Loucy (cell line): Measurements from ENCODE around the gene RFX6.

Experiments used
- H2AFZ ChIP-seq: fragments of 200-600 bp; sonication (generic); 2 replicates; pipeline ENCODE4 v1.6.0; 2016; ENCODE audit warnings: antibody characterized with exemption, mild to moderate bottlenecking, low read length, moderate library complexity
- H3F3A ChIP-seq: fragments of 200-600 bp; 2 replicates; pipeline ENCODE4 v1.6.0; 2016; ENCODE audit warnings: antibody characterized with exemption, low read depth, mild to moderate bottlenecking
- H3K27me3 ChIP-seq: fragments of 200-600 bp; sonication (generic); 2 replicates; pipeline ENCODE4 v1.6.1; 2014; ENCODE audit warnings: low read length, mild to moderate bottlenecking; ENCODE audit not compliant: insufficient read depth, poor library complexity, severe bottlenecking
- H3K36me3 ChIP-seq: fragments of 200-600 bp; sonication (generic); 2 replicates; pipeline ENCODE4 v1.6.1; 2016; ENCODE audit warnings: low read length; ENCODE audit not compliant: insufficient read depth
- H3K4me1 ChIP-seq: fragments of 200-600 bp; sonication (generic); 2 replicates; pipeline ENCODE4 v1.5.1; 2014; ENCODE audit warnings: low read length, mild to moderate bottlenecking; ENCODE audit not compliant: insufficient read depth, poor library complexity, severe bottlenecking
- H3K4me2 ChIP-seq: fragments of 200-600 bp; sonication (generic); 2 replicates; pipeline ENCODE4 v1.6.0; 2014; ENCODE audit warnings: antibody characterized with exemption, low read length, low read depth, mild to moderate bottlenecking; ENCODE audit not compliant: poor library complexity, severe bottlenecking
- H3K4me3 ChIP-seq: fragments of 200-600 bp; sonication (generic); 2 replicates; pipeline ENCODE4 v1.5.1; 2014; ENCODE audit warnings: low read length, mild to moderate bottlenecking, mixed read lengths; ENCODE audit not compliant: poor library complexity, severe bottlenecking
- H3K79me2 ChIP-seq: fragments of 200-600 bp; sonication (generic); 2 replicates; pipeline ENCODE4 v1.6.1; 2014; ENCODE audit warnings: low read length; ENCODE audit not compliant: insufficient read depth
- H3K9ac ChIP-seq: fragments of 200-600 bp; sonication (generic); 2 replicates; pipeline ENCODE4 v1.6.0; 2014; ENCODE audit warnings: mild to moderate bottlenecking, low read depth, low read length, moderate library complexity; ENCODE audit not compliant: poor library complexity, severe bottlenecking
- H3K9me2 ChIP-seq: fragments of 200-600 bp; sonication (generic); replicated peaks from 2 replicates; pipeline ENCODE4 v1.6.1; 2016; ENCODE audit warnings: low read depth, low read length, mixed read lengths
- H3K9me3 ChIP-seq: fragments of 200-600 bp; sonication (generic); 2 replicates; pipeline ENCODE4 v1.6.1; 2014; ENCODE audit warnings: mild to moderate bottlenecking, antibody characterized with exemption, low read length, low read depth; ENCODE audit not compliant: insufficient read depth
- H4K20me1 ChIP-seq: fragments of 200-600 bp; sonication (generic); 2 replicates; pipeline ENCODE4 v1.6.0; 2014; ENCODE audit warnings: antibody characterized with exemption, low read length, mild to moderate bottlenecking; ENCODE audit not compliant: insufficient read depth, poor library complexity, severe bottlenecking
- EZH2phosphoT487 ChIP-seq: fragments of 200-600 bp; IDR thresholded peaks from 2 replicates; pipeline ENCODE4 v1.6.1; 2018; ENCODE audit warnings: antibody characterized with exemption, mild to moderate bottlenecking, moderate library complexity, borderline replicate concordance
- TF ChIP-seq, protein P1 (sequence below): fragments of 200-600 bp; sonication (generic); conservative IDR thresholded peaks from 2 replicates; pipeline ENCODE4 v1.5.1; 2014; ENCODE audit warnings: mild to moderate bottlenecking, antibody characterized with exemption, low read length

RFX6 gene

DNA sequence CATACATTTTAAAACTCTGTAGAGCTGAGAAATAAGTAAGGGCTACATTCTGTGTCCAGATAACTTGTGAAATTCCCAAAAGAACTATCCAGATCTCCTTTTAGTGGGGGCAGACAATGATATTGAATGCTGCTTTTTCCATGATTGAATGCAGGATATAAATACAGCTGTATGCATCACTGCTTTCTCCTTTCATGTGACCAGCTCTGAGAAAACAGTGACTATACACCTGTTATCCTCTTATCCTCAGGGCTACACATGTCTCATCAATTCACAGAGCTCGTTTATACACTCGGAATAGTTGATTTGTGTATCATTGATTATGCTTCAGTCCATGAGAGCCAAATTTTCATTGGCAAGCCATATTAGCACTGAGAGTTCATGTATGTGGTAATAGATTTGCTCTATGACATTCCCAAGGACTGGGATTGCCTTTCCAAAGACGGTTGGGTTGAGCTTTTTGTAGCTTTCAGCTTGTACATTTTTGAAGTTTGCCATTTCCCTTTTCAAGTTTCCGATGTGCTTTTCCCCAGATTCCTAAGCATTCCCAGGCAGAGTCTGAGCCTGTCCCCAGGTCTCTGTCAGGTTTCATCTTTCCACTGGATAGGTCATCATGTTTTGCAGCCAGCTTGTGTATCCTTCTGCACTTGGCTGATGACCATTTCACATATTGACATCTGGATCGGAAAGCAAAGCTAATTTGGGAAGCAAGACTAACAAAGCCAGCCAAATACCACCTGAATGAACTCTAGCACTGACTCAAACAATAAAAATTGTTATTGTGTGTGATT is 97.7 kb downstream of the RFX6 start:
- Histone ChIP-seq H4K20me1 (no peaks in the 10 kb centered on the region), H3K4me3 (no peak overlapping the region), H3K27me3 (no peaks in the 10 kb centered on the region), H3K4me2 (no peak overlapping the region), H3K9ac (no peak overlapping the region), H3K36me3 (no peaks in the 10 kb centered on the region), H3K79me2 (no peaks in the 10 kb centered on the region), H3K4me1 (no peaks in the 10 kb centered on the region), H3K9me3 (no peaks in the 10 kb centered on the region), H2AFZ (no peak overlapping the region), H3F3A (no peaks in the 10 kb centered on the region), H3K9me2 (no peaks in the 10 kb centered on the region)
- TF ChIP-seq EZH2phosphoT487 = no peak
- TF ChIP-seq, protein P1, sequence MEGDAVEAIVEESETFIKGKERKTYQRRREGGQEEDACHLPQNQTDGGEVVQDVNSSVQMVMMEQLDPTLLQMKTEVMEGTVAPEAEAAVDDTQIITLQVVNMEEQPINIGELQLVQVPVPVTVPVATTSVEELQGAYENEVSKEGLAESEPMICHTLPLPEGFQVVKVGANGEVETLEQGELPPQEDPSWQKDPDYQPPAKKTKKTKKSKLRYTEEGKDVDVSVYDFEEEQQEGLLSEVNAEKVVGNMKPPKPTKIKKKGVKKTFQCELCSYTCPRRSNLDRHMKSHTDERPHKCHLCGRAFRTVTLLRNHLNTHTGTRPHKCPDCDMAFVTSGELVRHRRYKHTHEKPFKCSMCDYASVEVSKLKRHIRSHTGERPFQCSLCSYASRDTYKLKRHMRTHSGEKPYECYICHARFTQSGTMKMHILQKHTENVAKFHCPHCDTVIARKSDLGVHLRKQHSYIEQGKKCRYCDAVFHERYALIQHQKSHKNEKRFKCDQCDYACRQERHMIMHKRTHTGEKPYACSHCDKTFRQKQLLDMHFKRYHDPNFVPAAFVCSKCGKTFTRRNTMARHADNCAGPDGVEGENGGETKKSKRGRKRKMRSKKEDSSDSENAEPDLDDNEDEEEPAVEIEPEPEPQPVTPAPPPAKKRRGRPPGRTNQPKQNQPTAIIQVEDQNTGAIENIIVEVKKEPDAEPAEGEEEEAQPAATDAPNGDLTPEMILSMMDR = no peak

DNA sequence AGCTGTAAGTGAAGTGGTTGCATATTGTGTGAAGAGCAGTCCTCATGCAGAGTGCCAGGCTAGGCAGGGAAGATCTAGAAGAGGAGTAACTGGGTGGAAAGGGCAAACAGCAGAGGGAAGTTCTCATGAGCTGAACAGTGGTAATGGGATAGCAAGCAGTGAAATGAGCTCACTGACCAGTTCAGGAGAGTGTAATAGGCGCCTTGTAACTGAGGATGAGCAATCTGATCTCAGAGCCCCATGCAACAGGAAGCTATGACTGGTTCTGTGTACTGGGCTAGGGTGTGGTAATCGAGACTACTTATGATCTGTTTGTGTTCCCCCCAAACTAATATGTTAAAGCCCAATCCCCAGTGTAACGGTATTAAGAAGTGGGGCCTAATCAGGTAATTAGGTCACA is 98.6 kb downstream of the RFX6 start:
- H3K4me3 ChIP-seq = no peak overlapping the region
- no peak for TF ChIP-seq EZH2phosphoT487
- TF ChIP-seq, protein P1 = no peak
- H3K9ac ChIP-seq = no peak overlapping the region
- no peaks in the 10 kb centered on the region for H3K4me1 ChIP-seq
- H4K20me1 ChIP-seq = no peaks in the 10 kb centered on the region
- no peaks in the 10 kb centered on the region for H3K36me3 ChIP-seq
- H3K9me3 ChIP-seq = no peaks in the 10 kb centered on the region
- H3K4me2 ChIP-seq = no peak overlapping the region
- H3F3A ChIP-seq = no peaks in the 10 kb centered on the region
- H3K79me2 ChIP-seq = no peaks in the 10 kb centered on the region
- no peaks in the 10 kb centered on the region for H3K27me3 ChIP-seq
- peak overlapping the region; percentile 3; the same call in 1 of the 2 replicates for H2AFZ ChIP-seq
- no peaks in the 10 kb centered on the region for H3K9me2 ChIP-seq

DNA sequence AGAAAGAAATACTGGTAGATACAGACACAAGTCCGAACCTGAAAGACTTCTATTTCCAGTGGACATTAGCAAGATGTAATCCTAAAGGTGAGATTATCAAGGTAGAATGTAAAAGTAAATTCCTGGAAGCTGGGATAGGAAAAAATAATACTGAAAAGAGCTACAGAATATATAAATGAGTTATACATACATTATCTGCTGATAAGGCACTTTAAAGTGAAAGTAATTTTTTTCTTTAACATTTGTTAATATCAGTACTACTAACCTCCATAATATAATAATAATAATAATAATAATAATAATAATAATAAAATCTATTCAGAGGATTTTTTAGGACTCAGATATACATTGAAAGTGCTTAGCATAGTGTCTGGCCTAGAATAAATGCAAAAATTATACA is 102.5 kb downstream of the RFX6 start:
- H3K4me2 ChIP-seq = no peak overlapping the region
- H3K9ac ChIP-seq = no peak overlapping the region
- no peak overlapping the region for H2AFZ ChIP-seq
- 0 out of 2 replicates have a peak, but pooled peaks cover 4% of the 10 kb centered on the region for H3K9me3 ChIP-seq
- H3K27me3 ChIP-seq = no peaks in the 10 kb centered on the region
- no peak overlapping the region for H3K4me3 ChIP-seq
- H3K36me3 ChIP-seq = no peaks in the 10 kb centered on the region
- H3K9me2 ChIP-seq = no peaks in the 10 kb centered on the region
- no peaks in the 10 kb centered on the region for H3F3A ChIP-seq
- H3K4me1 ChIP-seq = no peaks in the 10 kb centered on the region
- TF ChIP-seq, protein P1 = no peak
- TF ChIP-seq EZH2phosphoT487 = no peak
- H3K79me2 ChIP-seq = no peaks in the 10 kb centered on the region
- no peaks in the 10 kb centered on the region for H4K20me1 ChIP-seq
